Neural progenitor cell (in vitro differentiated cells): ENCODE data around the gene OGN. TPM values are rescaled to one million over a fixed set of nuclear protein-coding genes. Genes with fewer than 3 reads are reported as not detected.

Source experiments
- DNase-seq: peaks from one replicate; pipeline ENCODE4 v3.0.0-alpha.2; 2016; ENCODE audit warnings: low spot score
- H2AFZ ChIP-seq: fragments of 200-600 bp; sonication (generic); replicated peaks from 2 replicates; pipeline ENCODE4 v1.6.1; 2016; ENCODE audit warnings: antibody characterized with exemption
- H3F3A ChIP-seq: fragments of 200-600 bp; sonication (generic); 2 replicates; pipeline ENCODE4 v1.6.1; 2016; ENCODE audit warnings: antibody characterized with exemption, low read depth
- H3K27ac ChIP-seq: fragments of 200-600 bp; sonication (generic); 2 replicates; pipeline ENCODE4 v1.5.1; 2016; ENCODE audit warnings: mild to moderate bottlenecking
- H3K27me3 ChIP-seq: fragments of 200-600 bp; sonication (generic); 2 replicates; pipeline ENCODE4 v1.6.1; 2016; ENCODE audit warnings: mild to moderate bottlenecking, moderate library complexity
- H3K36me3 ChIP-seq: fragments of 200-600 bp; sonication (generic); 2 replicates; pipeline ENCODE4 v1.5.1; 2016
- H3K4me1 ChIP-seq: fragments of 200-600 bp; sonication (generic); 2 replicates; pipeline ENCODE4 v1.6.1; 2016; ENCODE audit warnings: mixed run types
- H3K4me2 ChIP-seq: fragments of 200-600 bp; sonication (generic); 2 replicates; pipeline ENCODE4 v1.6.1; 2016
- H3K4me3 ChIP-seq: fragments of 200-600 bp; sonication (generic); 2 replicates; pipeline ENCODE4 v1.5.1; 2016
- H3K79me2 ChIP-seq: fragments of 200-600 bp; sonication (generic); 2 replicates; pipeline ENCODE4 v1.6.1; 2016; ENCODE audit warnings: low read depth
- H3K9ac ChIP-seq: fragments of 200-600 bp; sonication (generic); 2 replicates; pipeline ENCODE4 v1.6.1; 2016
- H3K9me3 ChIP-seq: fragments of 200-600 bp; sonication (generic); 2 replicates; pipeline ENCODE4 v1.5.1; 2016; ENCODE audit warnings: low read depth
- H4K20me1 ChIP-seq: fragments of 200-600 bp; sonication (generic); 2 replicates; pipeline ENCODE4 v1.6.1; 2016; ENCODE audit warnings: low read depth
- H3K27ac Mint-ChIP-seq: 3 replicates; pipeline ENCODE4 v1.8.0; 2021; ENCODE audit warnings: mixed read lengths
- H3K27me3 Mint-ChIP-seq: 2 replicates; pipeline ENCODE4 v1.8.0; 2022; ENCODE audit warnings: low read depth, mild to moderate bottlenecking, inconsistent platforms, moderate library complexity, mixed read lengths; ENCODE audit not compliant: insufficient read depth
- H3K36me3 Mint-ChIP-seq: 3 replicates; pipeline ENCODE4 v1.8.0; 2021; ENCODE audit warnings: mixed read lengths
- H3K4me1 Mint-ChIP-seq: 3 replicates; pipeline ENCODE4 v1.8.0; 2021; ENCODE audit warnings: mixed read lengths
- H3K4me3 Mint-ChIP-seq: 3 replicates; pipeline ENCODE4 v1.8.0; 2021; ENCODE audit warnings: mild to moderate bottlenecking, moderate library complexity, mixed read lengths
- H3K9me3 Mint-ChIP-seq: 3 replicates; pipeline ENCODE4 v1.8.0; 2020; ENCODE audit warnings: mixed read lengths
- CTCF ChIP-seq: fragments of 200-600 bp; sonication (generic); IDR thresholded peaks from 2 replicates; pipeline ENCODE4 v1.5.1; 2017; ENCODE audit warnings: antibody characterized with exemption, mild to moderate bottlenecking
- EZH2 ChIP-seq: fragments of 200-600 bp; sonication (generic); IDR thresholded peaks from 2 replicates; pipeline ENCODE4 v1.6.1; 2017; ENCODE audit warnings: antibody characterized with exemption, mild to moderate bottlenecking, moderate library complexity
- EZH2phosphoT487 ChIP-seq: fragments of 200-600 bp; sonication (generic); IDR thresholded peaks from 2 replicates; pipeline ENCODE4 v1.6.1; 2017; ENCODE audit warnings: antibody characterized with exemption
- total RNA-seq: library from RNA; depleted of rRNA; stranded (reverse); fragments of >200 nt; gene quantifications from 2 replicates; pipeline ENCODE4 v1.2.3, GENCODE V29; 2015; ENCODE audit warnings: low replicate concordance

Gene OGN
- total RNA-seq, 1 donor from 2014 or later: not detected

- Histone ChIP-seq H3K9me3 (no peaks in the 10 kb centered on the region), H3F3A (no peaks in the 10 kb centered on the region), H3K27me3 (no peaks in the 10 kb centered on the region), H3K4me3 (no peak within 1 kb of the TSS), H3K4me2 (no peak within 1 kb of the TSS), H2AFZ (no peak within 1 kb of the TSS), H3K27ac (no peak within 1 kb of the TSS), H3K36me3 (no peaks in the 10 kb centered on the region), H3K79me2 (no peaks in the 10 kb centered on the region), H3K9ac (no peak within 1 kb of the TSS), H4K20me1 (no peaks in the 10 kb centered on the region), H3K4me1 (no peaks in the 10 kb centered on the region)
- Mint-ChIP-seq H3K4me1 (peaks cover 5% of the 10 kb centered on the region), H3K27me3 (no peaks in the 10 kb centered on the region), H3K36me3 (no peaks in the 10 kb centered on the region), H3K27ac (no peak within 1 kb of the TSS), H3K9me3 (no peaks in the 10 kb centered on the region), H3K4me3 (no peak within 1 kb of the TSS)
- no peak for TF ChIP-seq EZH2
- TF ChIP-seq EZH2phosphoT487: no peak
- TF ChIP-seq CTCF: no peak
- no peak for DNase-seq
Observed at GRCh38 chr9:92424340-92424739, 20.0 kb upstream of the OGN start, which contains the start of gene OMD. Gene OMD, minus strand, starts transcription at chr9:92424471. Its CDS starts 6,913 bp downstream, at chr9:92417558.

GRCh38 chr9:92423612-92424011 lies 19.2 kb upstream of the OGN start:
- TF ChIP-seq EZH2phosphoT487: no peak
- TF ChIP-seq EZH2: no peak
- TF ChIP-seq CTCF: no peak
- H3K27ac ChIP-seq: no peak overlapping the region
- H3K36me3 Mint-ChIP-seq: no peaks in the 10 kb centered on the region

GRCh38 chr9:92422611-92423338 lies 18.4 kb upstream of the OGN start:
- no peak overlapping the region for H3K4me3 ChIP-seq
- no peak for TF ChIP-seq CTCF
- TF ChIP-seq EZH2: no peak
- no peak for TF ChIP-seq EZH2phosphoT487
- H3K9me3 ChIP-seq: no peaks in the 10 kb centered on the region
- no peaks in the 10 kb centered on the region for H4K20me1 ChIP-seq
- Mint-ChIP-seq H3K9me3 (no peaks in the 10 kb centered on the region), H3K27me3 (no peaks in the 10 kb centered on the region), H3K36me3 (no peaks in the 10 kb centered on the region), H3K4me3 (no peak overlapping the region), H3K4me1 (peaks cover 5% of the 10 kb centered on the region), H3K27ac (no peak overlapping the region)
- H3K4me1 ChIP-seq: no peaks in the 10 kb centered on the region
- no peak overlapping the region for H3K4me2 ChIP-seq
- H2AFZ ChIP-seq: no peak overlapping the region
- no peak for DNase-seq
- H3K27me3 ChIP-seq: no peaks in the 10 kb centered on the region
- H3F3A ChIP-seq: no peaks in the 10 kb centered on the region
- no peaks in the 10 kb centered on the region for H3K36me3 ChIP-seq
- no peak overlapping the region for H3K27ac ChIP-seq
- H3K9ac ChIP-seq: no peak overlapping the region
- H3K79me2 ChIP-seq: no peaks in the 10 kb centered on the region

More at GRCh38 chr9:92423612-92424011, 19.2 kb upstream of the OGN start:
- H2AFZ ChIP-seq: no peak overlapping the region
- no peaks in the 10 kb centered on the region for H3K4me1 ChIP-seq
- no peak overlapping the region for H3K4me3 ChIP-seq
- no peak overlapping the region for H3K4me2 ChIP-seq
- H3K79me2 ChIP-seq: no peaks in the 10 kb centered on the region
- Mint-ChIP-seq H3K27ac (no peak overlapping the region), H3K4me1 (peaks cover 5% of the 10 kb centered on the region), H3K4me3 (no peak overlapping the region), H3K9me3 (no peaks in the 10 kb centered on the region), H3K27me3 (no peaks in the 10 kb centered on the region)
- no peaks in the 10 kb centered on the region for H3K36me3 ChIP-seq
- H3K9me3 ChIP-seq: no peaks in the 10 kb centered on the region
- H3K27me3 ChIP-seq: no peaks in the 10 kb centered on the region
- H3K9ac ChIP-seq: no peak overlapping the region
- H4K20me1 ChIP-seq: no peaks in the 10 kb centered on the region
- no peak for DNase-seq
- no peaks in the 10 kb centered on the region for H3F3A ChIP-seq
